Stimulated activated CD8-positive, alpha-beta memory T cell treated with anti-CD3 and anti-CD28 coated beads, Interleukin-7, amount 100 ng/mL, for 24 hours (primary cell): ENCODE data around the gene TMBIM1.

Experiments
- DNase-seq: peaks from one replicate; pipeline ENCODE4 v3.0.0-alpha.2; 2020; ENCODE audit warnings: low read depth

TMBIM1 gene, protein sequence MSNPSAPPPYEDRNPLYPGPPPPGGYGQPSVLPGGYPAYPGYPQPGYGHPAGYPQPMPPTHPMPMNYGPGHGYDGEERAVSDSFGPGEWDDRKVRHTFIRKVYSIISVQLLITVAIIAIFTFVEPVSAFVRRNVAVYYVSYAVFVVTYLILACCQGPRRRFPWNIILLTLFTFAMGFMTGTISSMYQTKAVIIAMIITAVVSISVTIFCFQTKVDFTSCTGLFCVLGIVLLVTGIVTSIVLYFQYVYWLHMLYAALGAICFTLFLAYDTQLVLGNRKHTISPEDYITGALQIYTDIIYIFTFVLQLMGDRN

GRCh38 chr2:218292048-218293014 lies at the start of gene TMBIM1:
TMBIM1 (minus strand) TSS chr2:218292503; CDS start chr2:218282141, 10,362 bp downstream.
- peak; percentile 55 for DNase-seq

DNA sequence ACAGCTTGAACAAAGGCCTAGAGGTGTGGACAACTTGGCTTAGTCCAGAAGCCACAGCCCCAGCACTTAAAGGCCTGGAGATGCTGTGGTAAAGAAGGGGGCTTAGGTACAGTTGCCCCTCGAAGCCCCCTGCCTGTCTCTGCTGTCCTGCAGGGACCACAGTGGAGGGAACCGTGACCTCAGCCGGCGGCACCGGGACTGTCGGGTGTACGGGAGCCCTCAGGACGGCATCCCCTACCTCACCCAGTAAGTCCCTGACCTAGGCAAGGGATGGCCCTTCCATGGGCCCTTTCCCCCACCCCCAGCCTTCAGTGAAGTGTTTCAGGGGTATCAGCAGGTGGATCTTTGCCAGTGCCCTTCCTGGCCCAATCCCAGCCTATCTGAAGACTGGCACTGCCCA lies 49.1 kb upstream of the TMBIM1 start:
- no peak for DNase-seq

- DNase-seq: no peak
These were observed 48.4 kb upstream of the TMBIM1 start for GRCh38 chr2:218340656-218341055.

- DNase-seq: no peak
These were observed 42.2 kb upstream of the TMBIM1 start for GRCh38 chr2:218334531-218334930.

GRCh38 chr2:218332920-218333645 lies 40.8 kb upstream of the TMBIM1 start:
- no peak for DNase-seq

- no peak for DNase-seq
These were observed 40.0 kb upstream of the TMBIM1 start for GRCh38 chr2:218332288-218332687.

- DNase-seq: no peak
These were observed 39.4 kb upstream of the TMBIM1 start for GRCh38 chr2:218331745-218332144.

DNA sequence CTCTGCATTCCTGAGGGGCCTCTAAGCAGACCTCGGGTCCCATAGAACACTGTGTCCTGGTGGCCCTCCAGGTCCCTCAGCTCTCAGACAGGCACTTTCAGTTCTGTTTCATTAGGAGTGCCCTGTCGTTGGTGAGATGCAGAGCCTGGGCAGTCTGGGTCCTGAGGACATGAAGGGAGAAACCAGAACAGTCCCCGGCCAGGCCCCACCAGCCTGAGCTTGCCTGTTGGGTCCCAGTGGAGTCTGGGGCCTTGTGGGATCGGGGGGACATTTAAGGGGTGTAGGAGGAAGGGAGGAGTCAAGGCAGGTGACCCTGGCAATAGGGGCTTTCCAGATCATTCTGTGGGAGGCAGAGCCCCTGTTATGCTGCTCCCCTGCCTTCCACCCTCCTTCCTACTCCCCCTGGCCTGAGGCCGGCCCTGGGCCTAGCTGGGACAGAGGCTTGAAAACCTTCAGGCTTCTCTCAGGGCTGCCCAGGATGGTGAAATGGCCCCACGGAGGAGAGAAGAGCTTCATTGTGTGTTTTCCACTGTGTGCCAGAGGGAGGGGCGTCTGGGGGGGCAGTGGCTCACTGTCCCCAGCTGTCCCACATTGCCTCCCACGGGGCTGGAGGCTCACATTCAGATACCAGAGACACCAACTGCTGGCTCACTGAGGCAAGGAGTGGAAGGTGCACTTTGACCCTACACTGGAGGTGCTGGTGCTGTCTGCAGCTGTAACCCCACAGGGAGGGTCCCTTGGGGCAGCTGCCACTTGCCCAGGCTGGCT lies 37.7 kb upstream of the TMBIM1 start:
- no peak for DNase-seq

GRCh38 chr2:218329027-218329825 lies 36.9 kb upstream of the TMBIM1 start:
- no peak for DNase-seq

DNA sequence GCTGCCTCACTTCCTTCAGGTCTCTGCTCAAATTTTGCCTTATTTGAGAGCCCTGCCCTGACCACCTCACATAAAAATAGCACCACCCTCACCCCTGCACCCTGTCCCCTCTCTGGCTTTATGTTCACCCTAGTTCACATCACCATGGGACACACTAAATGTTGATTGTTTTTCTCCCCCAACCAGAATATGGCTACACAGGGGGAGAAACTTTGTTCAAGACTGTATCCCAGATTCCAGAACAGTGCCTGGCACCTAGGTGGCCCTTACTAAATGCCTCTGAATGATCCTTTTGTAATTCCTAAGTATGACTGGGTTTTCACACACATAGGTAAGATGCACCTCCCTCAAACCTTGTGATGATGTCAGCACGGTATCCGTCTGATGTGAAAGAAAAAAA lies 36.0 kb upstream of the TMBIM1 start:
- no peak for DNase-seq

DNA sequence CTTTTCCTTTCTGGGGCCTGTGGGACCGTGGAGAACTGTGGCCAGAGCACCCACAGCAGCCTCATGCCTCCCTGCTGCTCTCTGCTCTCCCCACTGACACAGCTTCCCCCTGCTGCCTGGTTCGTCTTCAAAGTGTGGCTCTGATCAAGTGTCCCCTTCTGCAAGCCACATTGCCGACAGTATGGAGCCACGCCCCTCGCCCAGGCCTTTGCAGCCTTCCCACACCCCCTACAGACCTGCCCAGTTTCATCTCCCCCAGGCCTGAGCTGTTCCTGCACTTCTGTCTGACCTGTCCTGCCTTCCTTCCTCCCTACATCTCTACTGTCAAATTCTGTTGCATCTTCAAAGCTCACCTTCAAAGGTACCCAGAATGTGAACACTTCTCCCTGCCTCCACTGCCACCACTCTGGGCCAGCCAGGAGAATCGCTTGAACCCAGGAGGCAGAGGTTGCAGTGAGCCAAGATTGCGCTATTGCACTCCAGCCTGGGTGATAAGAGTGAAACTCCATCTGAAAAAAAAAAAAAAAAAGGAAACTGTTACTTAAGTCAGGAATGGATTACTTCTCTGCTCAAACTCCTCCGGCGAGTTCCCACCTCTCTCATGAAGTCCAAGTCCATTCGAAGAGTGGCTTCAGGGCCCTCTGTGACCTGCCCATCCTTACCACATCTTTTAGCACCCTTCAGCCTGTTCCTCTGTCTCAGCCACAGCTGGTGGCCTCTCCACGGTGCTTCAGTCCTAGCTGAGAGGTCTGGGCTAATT lies 35.3 kb upstream of the TMBIM1 start:
- no peak for DNase-seq

DNA sequence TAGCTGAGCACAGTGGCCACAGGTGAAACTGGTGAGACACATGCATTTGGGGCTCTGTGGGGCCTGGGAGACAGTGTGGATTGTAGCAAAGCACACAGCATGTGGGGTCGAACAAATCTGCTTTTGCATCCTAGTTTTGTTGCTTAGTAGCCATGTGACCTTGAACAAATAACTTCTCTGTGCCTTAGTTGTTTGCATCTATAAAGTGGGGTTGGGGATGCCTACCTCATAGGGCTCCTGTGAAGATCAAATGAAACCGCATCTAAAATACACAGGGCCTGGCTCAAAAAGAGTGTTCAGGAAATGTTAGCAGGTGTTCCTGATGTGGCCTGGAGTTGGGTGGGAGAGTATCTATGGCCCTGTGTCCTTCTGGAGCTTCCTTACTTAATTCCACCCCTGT lies 34.0 kb upstream of the TMBIM1 start:
- DNase-seq: no peak

- DNase-seq: no peak
These were observed 33.4 kb upstream of the TMBIM1 start for GRCh38 chr2:218325566-218326160.

DNA sequence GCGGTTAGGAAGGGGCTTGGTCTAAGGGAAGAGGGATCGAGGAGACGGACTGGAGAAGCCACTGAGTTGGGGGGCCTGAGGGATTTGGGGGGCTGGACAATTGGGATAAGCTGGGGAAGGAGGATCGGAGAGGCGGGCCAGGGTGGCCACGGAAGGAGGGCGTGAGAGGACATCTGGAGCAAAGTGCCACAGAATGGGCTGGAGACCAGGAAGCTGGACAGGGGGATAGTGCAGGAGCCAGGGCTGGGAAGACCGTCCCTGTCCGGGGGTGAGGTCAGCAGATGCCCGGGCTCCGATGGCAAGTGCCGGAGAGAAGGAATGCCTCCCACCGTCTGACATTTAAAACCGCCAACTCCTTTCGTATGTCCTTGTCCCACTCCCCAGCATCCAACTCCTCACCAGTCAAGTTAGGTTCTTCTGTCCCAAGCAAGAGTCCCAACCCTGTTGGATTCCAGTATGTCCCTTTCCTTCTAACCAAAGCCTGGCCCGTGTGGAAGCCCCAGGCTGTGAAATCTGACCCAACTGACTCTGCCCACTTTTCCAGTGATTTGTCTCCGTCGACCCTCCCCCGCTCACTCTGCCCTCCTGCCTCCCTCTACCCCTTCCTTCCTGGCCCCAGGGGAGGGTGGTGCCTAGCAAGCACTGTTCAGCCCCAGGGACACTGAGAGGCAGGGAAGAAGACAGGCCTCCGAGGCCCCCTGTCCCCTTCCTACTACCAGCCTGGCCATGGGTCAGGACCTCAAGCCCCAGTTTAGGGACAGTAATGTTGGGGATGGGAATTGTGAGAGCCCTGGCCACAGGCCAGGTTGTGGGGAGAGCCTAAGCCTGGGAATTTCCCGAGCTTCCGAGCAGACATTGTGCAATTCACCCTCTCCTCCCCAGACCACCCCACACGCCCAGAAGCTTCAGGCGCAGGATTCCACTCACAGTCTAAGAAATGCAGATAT lies 31.5 kb upstream of the TMBIM1 start:
- DNase-seq: no peak

DNA sequence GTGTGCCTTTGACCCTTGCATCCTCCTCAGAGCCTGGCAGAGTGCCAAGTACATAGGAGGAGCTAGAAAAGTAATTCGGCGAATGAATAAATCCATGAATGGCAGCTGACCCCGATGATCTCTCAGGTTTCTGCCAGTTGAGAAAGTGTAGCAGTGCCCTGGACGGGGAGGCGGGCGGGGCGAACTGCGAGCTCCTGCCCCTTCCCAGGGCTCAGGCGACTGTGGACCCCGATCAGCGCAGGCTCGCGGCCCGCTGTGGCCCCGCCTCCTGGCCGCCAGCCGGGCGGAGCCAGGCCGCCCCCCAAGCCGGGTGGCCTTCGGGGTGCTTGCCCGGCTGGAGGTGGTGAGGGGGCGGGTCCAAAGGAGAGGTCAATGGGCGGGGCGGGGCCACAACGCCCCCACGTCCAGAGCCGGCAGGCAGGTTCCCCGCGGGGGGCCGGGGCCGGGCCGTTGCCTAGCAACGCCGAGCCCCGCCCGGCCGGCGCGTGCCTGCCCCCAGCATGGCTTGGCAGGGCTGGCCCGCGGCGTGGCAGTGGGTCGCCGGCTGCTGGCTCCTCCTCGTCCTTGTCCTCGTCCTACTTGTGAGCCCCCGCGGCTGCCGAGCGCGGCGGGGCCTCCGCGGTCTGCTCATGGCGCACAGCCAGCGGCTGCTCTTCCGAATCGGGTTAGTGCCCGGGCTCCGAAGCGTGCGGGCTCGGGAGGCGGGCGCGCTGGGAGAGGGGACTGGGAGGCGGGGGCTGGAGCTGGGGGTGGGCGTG lies 30.6 kb upstream of the TMBIM1 start:
- peak; percentile 10 for DNase-seq

GRCh38 chr2:218320704-218321336 lies 28.5 kb upstream of the TMBIM1 start:
- no peak for DNase-seq

- no peak for DNase-seq
These were observed 27.6 kb upstream of the TMBIM1 start for GRCh38 chr2:218319813-218320365.
